IMR-90 (cell line): ENCODE data around the gene ADGRL4. TPM values are rescaled to one million over a fixed set of nuclear protein-coding genes. Genes with fewer than 3 reads are reported as not detected.

ENCODE experiments used
- ATAC-seq: fragments of 200-7000 bp; cut with Tn5 transposase; 2 replicates; pipeline ENCODE4 v1.9.1; 2020; ENCODE audit warnings: low read depth, mild to moderate bottlenecking, moderate library complexity
- BruUV-seq: library from RNA; stranded (reverse); fragments of 400-500 nt; replicated peaks from 2 replicates; lab custom pipeline; 2021; lab: Mats Ljungman, UMichigan
- CTCF ChIA-PET: fragments of 300-600 bp; formaldehyde crosslinking; extraction: SDS; loops from one replicate; lab custom pipeline; 2021; ENCODE audit warnings: antibody characterized with exemption; lab: Yijun Ruan, JAX
- POLR2A ChIA-PET: fragments of 300-600 bp; sonication (Branson Sonifier 250); formaldehyde crosslinking; loops from one replicate; lab custom pipeline; 2022; ENCODE audit warnings: antibody characterized with exemption; ENCODE audit not compliant: unreplicated experiment; lab: Charles Lee
- DNase-seq: peaks from one replicate; pipeline ENCODE4 v3.0.0; 2013
- H2AFZ ChIP-seq: replicated peaks from 2 replicates; pipeline ENCODE3; 2013; ENCODE audit warnings: low read length, mild to moderate bottlenecking; ENCODE audit not compliant: poor library complexity
- H2AK5ac ChIP-seq: 2 replicates; pipeline ENCODE4 v1.6.1; 2013; ENCODE audit warnings: low read depth, low read length, inconsistent platforms
- H2AK9ac ChIP-seq: replicated peaks from 2 replicates; pipeline ENCODE3; 2013; ENCODE audit warnings: mild to moderate bottlenecking, low read depth, low read length, moderate library complexity; ENCODE audit not compliant: poor library complexity
- H2BK120ac ChIP-seq: 2 replicates; pipeline ENCODE4 v1.6.1; 2013; ENCODE audit warnings: low read depth, low read length, inconsistent platforms
- H2BK15ac ChIP-seq: 3 replicates; pipeline ENCODE4 v1.6.1; 2013; ENCODE audit warnings: low read depth, low read length, inconsistent platforms
- H2BK20ac ChIP-seq: 2 replicates; pipeline ENCODE4 v1.6.1; 2013; ENCODE audit warnings: low read depth, mild to moderate bottlenecking, inconsistent platforms, low read length, moderate library complexity
- H2BK5ac ChIP-seq: 2 replicates; pipeline ENCODE4 v1.6.1; 2013; ENCODE audit warnings: mild to moderate bottlenecking, low read depth, low read length, inconsistent platforms; ENCODE audit not compliant: poor library complexity, severe bottlenecking
- H3K14ac ChIP-seq: replicated peaks from 2 replicates; pipeline ENCODE4 v1.6.1; 2013; ENCODE audit warnings: low read depth, low read length, inconsistent platforms
- H3K18ac ChIP-seq: 2 replicates; pipeline ENCODE4 v1.6.1; 2013; ENCODE audit warnings: low read depth, low read length, control low read depth
- H3K23ac ChIP-seq: 2 replicates; pipeline ENCODE4 v1.6.1; 2013; ENCODE audit warnings: low read depth, low read length, inconsistent platforms
- H3K27ac ChIP-seq: 2 replicates; pipeline ENCODE4 v1.5.1; 2013; ENCODE audit warnings: mild to moderate bottlenecking, control low read depth, low read length; ENCODE audit not compliant: insufficient read depth
- H3K27me3 ChIP-seq: 2 replicates; pipeline ENCODE4 v1.6.1; 2013; ENCODE audit warnings: low read length; ENCODE audit not compliant: control insufficient read depth, insufficient read depth
- H3K36me3 ChIP-seq: 2 replicates; pipeline ENCODE4 v1.6.1; 2013; ENCODE audit warnings: low read length, mixed read lengths; ENCODE audit not compliant: control insufficient read depth, insufficient read depth
- H3K4ac ChIP-seq: 2 replicates; pipeline ENCODE4 v1.6.1; 2013; ENCODE audit warnings: low read depth, low read length, inconsistent platforms
- H3K4me1 ChIP-seq: 2 replicates; pipeline ENCODE4 v1.6.1; 2013; ENCODE audit warnings: low read length, mixed read lengths; ENCODE audit not compliant: control insufficient read depth, insufficient read depth
- H3K4me2 ChIP-seq: 2 replicates; pipeline ENCODE4 v1.6.1; 2013; ENCODE audit warnings: low read depth, mild to moderate bottlenecking, control low read depth, low read length, moderate library complexity
- H3K4me3 ChIP-seq: 2 replicates; pipeline ENCODE4 v1.5.1; 2013; ENCODE audit warnings: low read depth, mild to moderate bottlenecking, control low read depth, low read length, moderate library complexity; ENCODE audit not compliant: insufficient read depth
- H3K56ac ChIP-seq: 2 replicates; pipeline ENCODE4 v1.6.1; 2013; ENCODE audit warnings: low read length, inconsistent platforms; ENCODE audit not compliant: insufficient read depth; ENCODE audit errors: extremely low read depth
- H3K79me1 ChIP-seq, 2 experiments: 2 replicates each; pipeline ENCODE4 v1.6.1; 2013; ENCODE audit warnings: low read length in 2 of 2, inconsistent platforms in 1 of 2, low read depth in 1 of 2
- H3K9ac ChIP-seq: 2 replicates; pipeline ENCODE4 v1.6.1; 2013; ENCODE audit warnings: low read depth, low read length, control low read depth
- H3K9me1 ChIP-seq: 2 replicates; pipeline ENCODE4 v1.6.1; 2013; ENCODE audit warnings: low read length, inconsistent platforms; ENCODE audit not compliant: insufficient read depth
- H3K9me3 ChIP-seq: 2 replicates; pipeline ENCODE4 v1.6.1; 2013; ENCODE audit warnings: low read length; ENCODE audit not compliant: control insufficient read depth, insufficient read depth
- H4K20me1 ChIP-seq: 2 replicates; pipeline ENCODE4 v1.6.1; 2013; ENCODE audit warnings: low read length, inconsistent platforms; ENCODE audit not compliant: insufficient read depth
- H4K5ac ChIP-seq: 2 replicates; pipeline ENCODE4 v1.6.1; 2013; ENCODE audit warnings: mild to moderate bottlenecking, low read depth, low read length, control low read depth
- H4K8ac ChIP-seq, 2 experiments: 2 replicates each; pipeline ENCODE4 v1.6.1; 2013; ENCODE audit warnings: low read depth in 2 of 2, low read length in 2 of 2, control low read depth in 1 of 2, inconsistent platforms in 1 of 2
- H4K91ac ChIP-seq: 2 replicates; pipeline ENCODE4 v1.6.1; 2013; ENCODE audit warnings: low read depth, low read length, inconsistent platforms; ENCODE audit not compliant: insufficient read depth
- BHLHE40 ChIP-seq: fragments of 150-350 bp; IDR thresholded peaks from 2 replicates; pipeline ENCODE4 v1.6.1; 2016; ENCODE audit warnings: mild to moderate bottlenecking, low read depth, low read length
- CEBPB ChIP-seq: IDR thresholded peaks from 2 replicates; pipeline ENCODE4 v1.6.1; 2012; ENCODE audit warnings: low read depth, low read length, improper control_type of control experiment
- CHD1 ChIP-seq: IDR thresholded peaks from 2 replicates; pipeline ENCODE4 v1.6.1; 2012; ENCODE audit warnings: low read depth, low read length, improper control_type of control experiment
- FOS ChIP-seq: fragments of 150-350 bp; IDR thresholded peaks from 2 replicates; pipeline ENCODE4 v1.6.1; 2016; ENCODE audit warnings: low read depth, low read length
- MAFK ChIP-seq: IDR thresholded peaks from 2 replicates; pipeline ENCODE4 v1.6.1; 2012; ENCODE audit warnings: low read depth, low read length, improper control_type of control experiment
- MAZ ChIP-seq: IDR thresholded peaks from 2 replicates; pipeline ENCODE4 v1.6.1; 2012; ENCODE audit warnings: low read depth, mild to moderate bottlenecking, low read length, improper control_type of control experiment, moderate library complexity, borderline replicate concordance
- MXI1 ChIP-seq: IDR thresholded peaks from 2 replicates; pipeline ENCODE4 v1.6.1; 2012; ENCODE audit warnings: low read depth, mild to moderate bottlenecking, low read length, moderate library complexity, borderline replicate concordance
- NFE2L2 ChIP-seq: fragments of 150-350 bp; IDR thresholded peaks from 2 replicates; pipeline ENCODE4 v1.6.1; 2016; ENCODE audit warnings: low read depth, mild to moderate bottlenecking, low read length
- POLR2A ChIP-seq: IDR thresholded peaks from 2 replicates; pipeline ENCODE4 v1.6.1; 2012; ENCODE audit warnings: mild to moderate bottlenecking, low read depth, low read length
- RAD21 ChIP-seq: IDR thresholded peaks from 2 replicates; pipeline ENCODE4 v1.6.1; 2012; ENCODE audit warnings: low read length, improper control_type of control experiment
- RCOR1 ChIP-seq: IDR thresholded peaks from 2 replicates; pipeline ENCODE4 v1.6.1; 2012; ENCODE audit warnings: mild to moderate bottlenecking, low read length, improper control_type of control experiment; ENCODE audit not compliant: insufficient replicate concordance
- RFX5 ChIP-seq: IDR thresholded peaks from 2 replicates; pipeline ENCODE4 v1.8.0; 2012; ENCODE audit warnings: low read depth, mild to moderate bottlenecking, low read length, moderate library complexity
- SMC3 ChIP-seq: fragments of 150-350 bp; IDR thresholded peaks from 2 replicates; pipeline ENCODE4 v1.6.1; 2016; ENCODE audit warnings: low read depth, mild to moderate bottlenecking, antibody characterized with exemption, low read length, moderate library complexity
- WGBS, 2 experiments: methylation state at CpG; one replicate each; pipeline versions ENCODE4 v1.1.5 to v1.1.7; 2013; ENCODE audit warnings: missing lambda C conversion rate in 2 of 2; ENCODE audit not compliant: insufficient read length in 1 of 2; ENCODE audit errors: extremely low coverage in 2 of 2; 5-methylcytosine and 5-hydroxymethylcytosine counted together
- dilution Hi-C: fragments of 300-500 bp; cut with HindIII; formaldehyde crosslinking; loops from one replicate; pipeline ENCODE4 v1.14.3; 2018; ENCODE audit warnings: low sequenced_read_pairs; ENCODE audit not compliant: unreplicated experiment
- in situ Hi-C: fragments of 300-500 bp; cut with MboI; formaldehyde crosslinking; loops from 3 replicates; pipeline ENCODE4 v1.14.3; 2019; ENCODE audit warnings: low sequenced_read_pairs, inconsistent platforms, mixed read lengths
- intact Hi-C: fragments of 100-400 bp; cut with micrococcal nuclease; formaldehyde crosslinking; loops from 2 replicates; pipeline ENCODE4 v1.10.0; 2022
- polyA plus RNA-seq, 3 experiments: library from polyadenylated mRNA; depleted of rRNA; stranded (reverse); fragments of >200 nt; gene quantifications; 2 replicates each; pipeline ENCODE4 v1.2.3, GENCODE V29; 2012; ENCODE audit warnings: low replicate concordance in 1 of 3
- total RNA-seq: library from RNA; depleted of rRNA; stranded (reverse); fragments of >200 nt; gene quantifications from 2 replicates; pipeline ENCODE4 v1.2.3, GENCODE V29; 2012
- TF ChIP-seq, protein P1 (sequence below): conservative IDR thresholded peaks from 2 replicates; pipeline ENCODE4 v1.5.1; 2012; ENCODE audit warnings: mild to moderate bottlenecking, low read depth, low read length, improper control_type of control experiment
- TF ChIP-seq, protein P2 (sequence below): fragments of 150-350 bp; IDR thresholded peaks from 2 replicates; pipeline ENCODE4 v1.6.1; 2017; ENCODE audit warnings: mild to moderate bottlenecking, antibody characterized with exemption, low read length, low read depth
- TF ChIP-seq, protein P3 (sequence below): fragments of 150-350 bp; IDR thresholded peaks from 2 replicates; pipeline ENCODE4 v1.6.1; 2016; ENCODE audit warnings: low read depth, mild to moderate bottlenecking, low read length, moderate library complexity, borderline replicate concordance

The ADGRL4 gene
- total and polyA plus RNA-seq, 2 of the 4 experiments (the other 2 are of a cell fraction) = 3.2 to 4.5 TPM

DNA sequence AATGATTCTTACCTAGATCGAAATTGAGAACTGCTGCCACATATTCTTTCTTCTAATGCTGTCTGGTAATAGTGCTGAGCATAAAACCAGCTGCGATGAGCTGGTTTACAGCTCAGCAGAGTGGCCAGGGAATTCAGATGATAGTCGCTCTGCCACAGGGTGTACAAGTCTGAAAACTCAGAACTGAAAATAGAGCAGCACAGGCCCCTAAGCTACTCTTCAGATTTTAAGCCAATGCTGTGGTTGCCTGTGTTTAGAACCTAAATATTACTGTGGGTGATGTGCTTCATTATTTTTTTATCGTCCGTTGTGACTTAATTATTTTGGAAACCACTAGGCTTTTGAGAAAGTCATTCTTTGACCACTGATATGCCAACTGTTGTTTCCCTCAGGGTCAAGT, 152.0 kb downstream of the ADGRL4 start:
- POLR2A ChIA-PET = no interaction called here
- Histone ChIP-seq H3K18ac (no peak overlapping the region), H4K8ac (no peak overlapping the region), H3K9ac (no peak overlapping the region), H2BK120ac (no peak overlapping the region), H4K5ac (no peak overlapping the region), H3K4ac (no peak overlapping the region), H3K56ac (no peak overlapping the region), H3K23ac (no peak overlapping the region), H3K14ac (no peak overlapping the region), H3K36me3 (no peaks in the 10 kb centered on the region), H3K27ac (no peak overlapping the region), H2BK5ac (no peak overlapping the region), H2AFZ (no peak overlapping the region), H3K27me3 (no peaks in the 10 kb centered on the region), H3K4me2 (no peak overlapping the region), H3K4me1 (no peaks in the 10 kb centered on the region), H2AK9ac (no peak overlapping the region), H3K4me3 (no peak overlapping the region), H3K9me1 (no peaks in the 10 kb centered on the region), H2BK15ac (no peak overlapping the region), H4K20me1 (no peaks in the 10 kb centered on the region), H3K9me3 (no peaks in the 10 kb centered on the region), H2AK5ac (no peak overlapping the region), H3K79me1 (no peaks in the 10 kb centered on the region), H4K91ac (no peak overlapping the region), H2BK20ac (no peak overlapping the region)
- 90% methylated on average over 2 of the region's 5 CpGs; no CpG with 5 or more reads in 1 of the 2 experiments for WGBS, 2 experiments
- no peak for ATAC-seq
- no peak for TF ChIP-seq CHD1
- TF ChIP-seq MAFK = no peak
- TF ChIP-seq, protein P1, sequence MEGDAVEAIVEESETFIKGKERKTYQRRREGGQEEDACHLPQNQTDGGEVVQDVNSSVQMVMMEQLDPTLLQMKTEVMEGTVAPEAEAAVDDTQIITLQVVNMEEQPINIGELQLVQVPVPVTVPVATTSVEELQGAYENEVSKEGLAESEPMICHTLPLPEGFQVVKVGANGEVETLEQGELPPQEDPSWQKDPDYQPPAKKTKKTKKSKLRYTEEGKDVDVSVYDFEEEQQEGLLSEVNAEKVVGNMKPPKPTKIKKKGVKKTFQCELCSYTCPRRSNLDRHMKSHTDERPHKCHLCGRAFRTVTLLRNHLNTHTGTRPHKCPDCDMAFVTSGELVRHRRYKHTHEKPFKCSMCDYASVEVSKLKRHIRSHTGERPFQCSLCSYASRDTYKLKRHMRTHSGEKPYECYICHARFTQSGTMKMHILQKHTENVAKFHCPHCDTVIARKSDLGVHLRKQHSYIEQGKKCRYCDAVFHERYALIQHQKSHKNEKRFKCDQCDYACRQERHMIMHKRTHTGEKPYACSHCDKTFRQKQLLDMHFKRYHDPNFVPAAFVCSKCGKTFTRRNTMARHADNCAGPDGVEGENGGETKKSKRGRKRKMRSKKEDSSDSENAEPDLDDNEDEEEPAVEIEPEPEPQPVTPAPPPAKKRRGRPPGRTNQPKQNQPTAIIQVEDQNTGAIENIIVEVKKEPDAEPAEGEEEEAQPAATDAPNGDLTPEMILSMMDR = no peak
- TF ChIP-seq, protein P2, sequence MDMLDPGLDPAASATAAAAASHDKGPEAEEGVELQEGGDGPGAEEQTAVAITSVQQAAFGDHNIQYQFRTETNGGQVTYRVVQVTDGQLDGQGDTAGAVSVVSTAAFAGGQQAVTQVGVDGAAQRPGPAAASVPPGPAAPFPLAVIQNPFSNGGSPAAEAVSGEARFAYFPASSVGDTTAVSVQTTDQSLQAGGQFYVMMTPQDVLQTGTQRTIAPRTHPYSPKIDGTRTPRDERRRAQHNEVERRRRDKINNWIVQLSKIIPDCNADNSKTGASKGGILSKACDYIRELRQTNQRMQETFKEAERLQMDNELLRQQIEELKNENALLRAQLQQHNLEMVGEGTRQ = no peak
- TF ChIP-seq RAD21 = no peak
- TF ChIP-seq MXI1 = no peak
- no peak for TF ChIP-seq CEBPB
- no peak for TF ChIP-seq BHLHE40
- TF ChIP-seq, protein P3, sequence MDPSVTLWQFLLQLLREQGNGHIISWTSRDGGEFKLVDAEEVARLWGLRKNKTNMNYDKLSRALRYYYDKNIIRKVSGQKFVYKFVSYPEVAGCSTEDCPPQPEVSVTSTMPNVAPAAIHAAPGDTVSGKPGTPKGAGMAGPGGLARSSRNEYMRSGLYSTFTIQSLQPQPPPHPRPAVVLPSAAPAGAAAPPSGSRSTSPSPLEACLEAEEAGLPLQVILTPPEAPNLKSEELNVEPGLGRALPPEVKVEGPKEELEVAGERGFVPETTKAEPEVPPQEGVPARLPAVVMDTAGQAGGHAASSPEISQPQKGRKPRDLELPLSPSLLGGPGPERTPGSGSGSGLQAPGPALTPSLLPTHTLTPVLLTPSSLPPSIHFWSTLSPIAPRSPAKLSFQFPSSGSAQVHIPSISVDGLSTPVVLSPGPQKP = no peak
- no peak for TF ChIP-seq FOS
- TF ChIP-seq POLR2A = no peak
- TF ChIP-seq RFX5 = no peak
- no peak for TF ChIP-seq MAZ
- TF ChIP-seq RCOR1 = no peak
- TF ChIP-seq NFE2L2 = no peak
- TF ChIP-seq SMC3 = no peak
- intact Hi-C loops = no loop called here
- no peak for DNase-seq
- in situ Hi-C loops = no loop called here
- CTCF ChIA-PET = no interaction called here
- dilution Hi-C loops = no loop called here
- BruUV-seq = no TSS peak
